Hepatocyte (in vitro differentiated cells): Measurements from ENCODE around the gene SPZ1. TPM values are rescaled to one million over a fixed set of nuclear protein-coding genes. Genes with fewer than 3 reads are reported as not detected.

Experiments used
- DNase-seq: peaks from one replicate; pipeline ENCODE4 v3.0.0-alpha.2; 2016; ENCODE audit warnings: low spot score
- H2AFZ ChIP-seq: fragments of 200-600 bp; sonication (generic); 2 replicates; pipeline ENCODE4 v1.6.0; 2016; ENCODE audit warnings: antibody characterized with exemption, mild to moderate bottlenecking
- H3K27ac ChIP-seq: fragments of 200-600 bp; sonication (generic); 2 replicates; pipeline ENCODE4 v1.5.1; 2016; ENCODE audit warnings: mild to moderate bottlenecking
- H3K27me3 ChIP-seq: fragments of 200-600 bp; sonication (generic); 2 replicates; pipeline ENCODE4 v1.6.1; 2016
- H3K36me3 ChIP-seq: fragments of 200-600 bp; sonication (generic); replicated peaks from 2 replicates; pipeline ENCODE4 v1.5.1; 2016; ENCODE audit warnings: low read depth; ENCODE audit not compliant: insufficient read depth
- H3K4me1 ChIP-seq: fragments of 200-600 bp; sonication (generic); 2 replicates; pipeline ENCODE4 v1.5.1; 2016; ENCODE audit warnings: mild to moderate bottlenecking, moderate library complexity; ENCODE audit not compliant: insufficient read depth
- H3K4me2 ChIP-seq: fragments of 200-600 bp; sonication (generic); 2 replicates; pipeline ENCODE4 v1.6.0; 2016
- H3K4me3 ChIP-seq: fragments of 200-600 bp; sonication (generic); 2 replicates; pipeline ENCODE4 v1.5.1; 2016; ENCODE audit warnings: mild to moderate bottlenecking
- H3K79me2 ChIP-seq: fragments of 200-600 bp; sonication (generic); 2 replicates; pipeline ENCODE4 v1.6.0; 2017; ENCODE audit warnings: mild to moderate bottlenecking
- H3K9me2 ChIP-seq: fragments of 200-600 bp; sonication (generic); replicated peaks from 2 replicates; pipeline ENCODE4 v1.6.0; 2017; ENCODE audit warnings: mild to moderate bottlenecking; ENCODE audit not compliant: insufficient read depth
- H3K9me3 ChIP-seq: fragments of 200-600 bp; sonication (generic); 2 replicates; pipeline ENCODE4 v1.5.1; 2016; ENCODE audit warnings: low read depth, mild to moderate bottlenecking
- H4K20me1 ChIP-seq: fragments of 200-600 bp; sonication (generic); 2 replicates; pipeline ENCODE4 v1.6.0; 2016; ENCODE audit warnings: mild to moderate bottlenecking; ENCODE audit not compliant: insufficient read depth, poor library complexity, severe bottlenecking
- CTCF ChIP-seq: fragments of 200-600 bp; sonication (generic); IDR thresholded peaks from 2 replicates; pipeline ENCODE4 v1.5.1; 2016; ENCODE audit warnings: antibody characterized with exemption, mild to moderate bottlenecking; ENCODE audit not compliant: poor library complexity
- EZH2 ChIP-seq: fragments of 200-600 bp; sonication (generic); IDR thresholded peaks from 2 replicates; pipeline ENCODE4 v1.6.1; 2016; ENCODE audit warnings: antibody characterized with exemption, mild to moderate bottlenecking, borderline replicate concordance
- EZH2phosphoT487 ChIP-seq: fragments of 200-600 bp; sonication (generic); IDR thresholded peaks from one replicate; pipeline ENCODE4 v1.6.1; 2018; ENCODE audit warnings: antibody characterized with exemption, mild to moderate bottlenecking, low read depth, moderate library complexity; ENCODE audit not compliant: unreplicated experiment, severe bottlenecking
- WGBS: methylation state at CpG from one replicate; pipeline ENCODE4 v1.1.6; 2016; ENCODE audit warnings: low lambda C conversion rate; ENCODE audit errors: missing lambda C conversion rate; 5-methylcytosine and 5-hydroxymethylcytosine counted together
- polyA plus RNA-seq: library from polyadenylated mRNA; unstranded; fragments of >200 nt; fragmentation: Nextera tagmentation; extraction: Ambion mirVana; gene quantifications from 2 replicates; pipeline ENCODE4 v1.2.1, GENCODE V29; 2016
- total RNA-seq: library from RNA; depleted of rRNA; stranded (reverse); fragments of >200 nt; gene quantifications from 2 replicates; pipeline ENCODE4 v1.2.3, GENCODE V29; 2014

The SPZ1 gene
- total and polyA plus RNA-seq, 2 experiments from 2014 or later, result not detected

DNA sequence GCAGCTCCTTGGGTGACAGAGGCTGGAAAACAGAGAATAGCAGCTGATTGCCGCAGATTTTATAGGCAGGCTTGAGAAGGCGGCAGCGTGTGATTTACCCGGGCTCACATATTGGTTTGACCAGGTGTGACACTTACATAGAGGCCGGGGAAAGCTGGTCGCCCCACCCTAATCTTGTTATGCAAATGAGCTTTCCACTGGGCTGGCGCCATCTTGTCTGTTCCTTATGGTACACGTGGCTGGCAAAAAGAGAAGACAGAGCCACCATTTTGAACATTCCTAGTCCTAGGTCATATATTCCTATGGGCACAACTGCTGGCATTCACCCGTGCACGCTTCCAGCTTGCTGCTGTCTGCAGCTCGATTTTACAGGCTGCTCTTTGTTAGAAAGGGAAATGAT lies 11.3 kb upstream of the SPZ1 start:
- H3K27me3 ChIP-seq, result no peaks in the 10 kb centered on the region
- DNase-seq, result no peak
- H3K9me3 ChIP-seq, result no peaks in the 10 kb centered on the region

DNA sequence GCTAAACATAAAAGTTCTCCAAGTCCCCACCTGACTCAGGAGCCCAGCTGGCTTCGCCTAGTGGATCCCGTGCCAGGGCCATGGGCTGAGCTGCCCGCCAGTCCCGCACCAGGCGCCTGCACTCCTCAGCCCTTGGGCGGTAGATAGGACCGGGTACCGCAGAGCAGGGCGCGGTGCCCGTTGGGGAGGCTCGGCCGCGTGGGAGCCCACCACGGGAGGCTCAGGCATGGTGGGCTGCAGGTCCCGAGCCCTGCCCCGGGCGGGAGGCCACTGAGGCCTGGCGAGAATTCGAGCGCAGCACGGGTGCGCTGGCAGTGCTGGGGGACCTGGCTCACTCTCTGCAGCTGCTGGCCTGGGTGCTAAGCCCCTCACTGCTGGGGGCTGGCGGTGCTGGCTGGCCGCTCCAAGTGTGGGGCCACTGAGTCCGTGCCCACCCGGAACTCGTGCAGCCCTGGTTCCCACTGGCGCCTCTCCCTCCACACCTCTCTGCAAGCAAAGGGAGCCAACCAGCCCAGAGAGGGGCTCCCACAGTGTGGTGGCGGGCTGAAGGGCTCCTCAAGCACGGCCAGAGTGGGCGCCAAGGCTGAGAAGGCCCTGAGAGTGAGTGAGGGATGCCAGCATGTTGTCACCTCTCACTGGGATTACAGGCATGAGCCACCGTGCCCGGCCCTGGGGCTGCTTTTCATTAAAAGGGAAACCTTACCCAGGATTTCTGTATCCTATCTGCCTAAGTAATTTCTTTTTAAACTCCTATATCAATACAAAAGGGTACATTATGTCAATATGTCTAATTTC lies 9.7 kb upstream of the SPZ1 start:
- DNase-seq, result no peak
- no peaks in the 10 kb centered on the region for H3K27me3 ChIP-seq
- no peak overlapping the region for H3K4me3 ChIP-seq
- no peaks in the 10 kb centered on the region for H3K36me3 ChIP-seq
- no peak overlapping the region for H2AFZ ChIP-seq
- H3K4me2 ChIP-seq, result no peak overlapping the region
- no peaks in the 10 kb centered on the region for H3K9me2 ChIP-seq
- no peaks in the 10 kb centered on the region for H3K9me3 ChIP-seq
- no peak overlapping the region for H3K27ac ChIP-seq
- TF ChIP-seq EZH2phosphoT487 (no peak), CTCF (no peak), EZH2 (no peak)
- no peaks in the 10 kb centered on the region for H4K20me1 ChIP-seq
- WGBS, result 86% methylated on average over 34 of the region's 34 CpGs
- H3K4me1 ChIP-seq, result no peaks in the 10 kb centered on the region
- no peaks in the 10 kb centered on the region for H3K79me2 ChIP-seq

More for the DNA sequence above, 11.3 kb upstream of the SPZ1 start:
- no peaks in the 10 kb centered on the region for H3K79me2 ChIP-seq
- no peaks in the 10 kb centered on the region for H3K9me2 ChIP-seq
- H4K20me1 ChIP-seq, result no peaks in the 10 kb centered on the region
- no peak for TF ChIP-seq EZH2
- TF ChIP-seq EZH2phosphoT487, result no peak
- TF ChIP-seq CTCF, result no peak
- WGBS, result 75% methylated on average over 11 of the region's 11 CpGs
- H3K4me3 ChIP-seq, result no peak overlapping the region
- H3K4me2 ChIP-seq, result no peak overlapping the region
- no peaks in the 10 kb centered on the region for H3K36me3 ChIP-seq
- no peak overlapping the region for H2AFZ ChIP-seq
- H3K27ac ChIP-seq, result no peak overlapping the region
- no peaks in the 10 kb centered on the region for H3K4me1 ChIP-seq

- Histone ChIP-seq H3K4me2 (no peak overlapping the region), H3K9me2 (no peaks in the 10 kb centered on the region), H3K4me3 (no peak overlapping the region), H3K36me3 (no peaks in the 10 kb centered on the region), H3K27me3 (no peaks in the 10 kb centered on the region), H4K20me1 (no peaks in the 10 kb centered on the region), H3K79me2 (no peaks in the 10 kb centered on the region), H3K9me3 (no peaks in the 10 kb centered on the region), H3K27ac (no peak overlapping the region), H3K4me1 (no peaks in the 10 kb centered on the region), H2AFZ (no peak overlapping the region)
- no peak for TF ChIP-seq EZH2
- TF ChIP-seq EZH2phosphoT487, result no peak
- no peak for TF ChIP-seq CTCF
- 95% methylated on average over 1 of the region's 1 CpG for WGBS
- no peak for DNase-seq
Observed at GRCh38 chr5:80315244-80315643, 4.6 kb upstream of the SPZ1 start.
